Panc1 (cell line): Measurements from ENCODE around the gene TNNI3K.

Experiments
- CTCF ChIP-seq: fragments of 450-650 bp; IDR thresholded peaks from 2 replicates; pipeline ENCODE4 v1.5.1; 2017; ENCODE audit warnings: mild to moderate bottlenecking
- POLR2AphosphoS5 ChIP-seq: IDR thresholded peaks from 2 replicates; pipeline ENCODE4 v1.6.1; 2012; ENCODE audit warnings: mild to moderate bottlenecking, low read depth, low read length, moderate library complexity

GRCh38 chr1:74334147-74334546 is 99.0 kb downstream of the TNNI3K start:
- TF ChIP-seq CTCF (no peak), POLR2AphosphoS5 (no peak)
